NCI-H446 treated with DMSO at 0.1 percent for 48 hours (cell line): ENCODE data around the gene ST3GAL3.
"Not testable (repeated sequence)": the region's sequence is repeated elsewhere in the genome, so short reads cannot be mapped to it uniquely, and the experiment has no call there.

Source experiments
- DNase-seq: peaks from one replicate; lab custom pipeline; 2025; lab: John Stamatoyannopoulos, UW

ST3GAL3 gene

GRCh38 chr1:43703836-43704235, 3.5 kb upstream of the ST3GAL3 start:
- DNase-seq: no peak

- DNase-seq: peak; percentile 67
Observed at GRCh38 chr1:43704838-43705237, 2.5 kb upstream of the ST3GAL3 start.

GRCh38 chr1:43705334-43705733, 2.0 kb upstream of the ST3GAL3 start:
- no peak for DNase-seq

GRCh38 chr1:43705982-43706597, 1.2 kb upstream of the ST3GAL3 start:
- DNase-seq: no peak

GRCh38 chr1:43706598-43707189, 642 bp upstream of the ST3GAL3 start:
- DNase-seq: no peak

GRCh38 chr1:43708002-43708410, 670 bp downstream of the ST3GAL3 start:
- DNase-seq: no peak

GRCh38 chr1:43711049-43711448, 3.7 kb downstream of the ST3GAL3 start:
- no peak for DNase-seq

GRCh38 chr1:43711524-43712386, 4.4 kb downstream of the ST3GAL3 start:
- no peak for DNase-seq

GRCh38 chr1:43716559-43717281, 9.4 kb downstream of the ST3GAL3 start:
- no peak for DNase-seq

GRCh38 chr1:43719063-43719462, 11.7 kb downstream of the ST3GAL3 start:
- no peak for DNase-seq

- DNase-seq: not testable (repeated sequence)
Observed at GRCh38 chr1:43719670-43720419, 12.5 kb downstream of the ST3GAL3 start.

- no peak for DNase-seq
Observed at GRCh38 chr1:43722810-43723209, 15.5 kb downstream of the ST3GAL3 start.

GRCh38 chr1:43729816-43730463, 22.6 kb downstream of the ST3GAL3 start:
- no peak for DNase-seq

GRCh38 chr1:43731867-43732531, 24.7 kb downstream of the ST3GAL3 start:
- DNase-seq: no peak

GRCh38 chr1:43736819-43737218, 29.5 kb downstream of the ST3GAL3 start:
- no peak for DNase-seq

GRCh38 chr1:43742026-43742425, 34.7 kb downstream of the ST3GAL3 start:
- no peak for DNase-seq

GRCh38 chr1:43743206-43743605, 35.9 kb downstream of the ST3GAL3 start:
- DNase-seq: no peak

- no peak for DNase-seq
Observed at GRCh38 chr1:43747736-43748135, 40.4 kb downstream of the ST3GAL3 start.

GRCh38 chr1:43750083-43750482, 42.7 kb downstream of the ST3GAL3 start:
- DNase-seq: no peak

GRCh38 chr1:43753422-43753821, 46.1 kb downstream of the ST3GAL3 start:
- no peak for DNase-seq

GRCh38 chr1:43754892-43755291, 47.6 kb downstream of the ST3GAL3 start:
- no peak for DNase-seq
